Psoas muscle (tissue), 8 donors: ENCODE measurements around the gene PHOX2A. TPM values are rescaled to one million over a fixed set of nuclear protein-coding genes. Genes with fewer than 3 reads are reported as not detected.

Source experiments
- ATAC-seq, 4 donors: fragments of 200-7000 bp; cut with Tn5 transposase; one replicate each; pipeline ENCODE4 v1.9.1; 2020; ENCODE audit warnings: moderate library complexity in 3 of 4, mild to moderate bottlenecking in 2 of 4
- DNase-seq, 2 donors: peaks; one replicate each; pipeline ENCODE4 v3.0.0-alpha.2; 2020
- H3K27ac ChIP-seq: fragments of 200-600 bp; one replicate; pipeline ENCODE4 v1.8.0; 2022
- H3K27me3 ChIP-seq, 3 donors: fragments of 200-600 bp in 1 of 3; one replicate each; pipeline versions ENCODE4 v1.6.1 to v1.8.0; 2013 to 2022; ENCODE audit warnings: low read length in 2 of 3, mild to moderate bottlenecking in 2 of 3, moderate library complexity in 1 of 3; ENCODE audit not compliant: insufficient read depth in 3 of 3
- H3K36me3 ChIP-seq, 2 donors: fragments of 200-600 bp in 1 of 2; one replicate each; pipeline versions ENCODE4 v1.6.1 to v1.8.0; 2013 to 2022; ENCODE audit warnings: low read depth in 1 of 2, mild to moderate bottlenecking in 1 of 2, moderate library complexity in 1 of 2; ENCODE audit not compliant: insufficient read depth in 1 of 2
- H3K4me1 ChIP-seq: fragments of 200-600 bp; one replicate; pipeline ENCODE4 v1.8.0; 2022
- H3K4me3 ChIP-seq: fragments of 200-600 bp; one replicate; pipeline ENCODE4 v1.8.0; 2022; ENCODE audit warnings: mild to moderate bottlenecking
- H3K9me3 ChIP-seq: fragments of 200-600 bp; one replicate; pipeline ENCODE4 v1.8.0; 2022
- WGBS, 3 donors: extraction: QIAGEN DNeasy Blood & Tissue Kit; methylation state at CpG; one replicate each; pipeline versions ENCODE4 v1.1.6 to v1.1.7; 2013; 5-methylcytosine and 5-hydroxymethylcytosine counted together
- intact Hi-C, 2 donors: fragments of 100-400 bp; cut with DNase I; formaldehyde crosslinking; loops; one replicate each; pipeline versions ENCODE4 v1.11.0 to v1.14.2; 2022
- polyA plus RNA-seq, 3 donors: library from polyadenylated mRNA; stranded (reverse); fragments of 200-250 nt; gene quantifications; one replicate each; pipeline ENCODE4 v1.2.3, GENCODE V29; 2013
- total RNA-seq, 4 donors: library from RNA; stranded (reverse); fragmentation: NEBNext Ultra II Directional in 2 of 4; extraction: Animal tissue kit (Norgen Biotek cat#: 25700) in 2 of 4; gene quantifications; one replicate each; pipeline versions ENCODE4 v1.2.1 to v1.2.4, GENCODE V29; 2021 to 2023
- TF ChIP-seq, protein P1 (sequence below): fragments of 200-600 bp; IDR thresholded peaks from one replicate; pipeline ENCODE4 v1.8.0; 2022; ENCODE audit warnings: antibody characterized with exemption
- donor health status: healthy with polysubstance abuse.
- donor health status: DM: no; HTN: no; CAD: no; lungs with moderate emphysema.
- donor health status: Bipolar disorder and iron deficiency.
- donor health status: healthy.
- donor health status: DM: yes; HTN: yes; CAD: no.
- donor health status: DM: no; HTN: no; CAD: no.
- donor health status: DM: no; HTN: no; CAD: no.
- donor health status: DM: yes; HTN: yes; CAD: no.

Gene PHOX2A
- total and polyA plus RNA-seq, 7 donors: 0.07 TPM; not detected in 6

DNA sequence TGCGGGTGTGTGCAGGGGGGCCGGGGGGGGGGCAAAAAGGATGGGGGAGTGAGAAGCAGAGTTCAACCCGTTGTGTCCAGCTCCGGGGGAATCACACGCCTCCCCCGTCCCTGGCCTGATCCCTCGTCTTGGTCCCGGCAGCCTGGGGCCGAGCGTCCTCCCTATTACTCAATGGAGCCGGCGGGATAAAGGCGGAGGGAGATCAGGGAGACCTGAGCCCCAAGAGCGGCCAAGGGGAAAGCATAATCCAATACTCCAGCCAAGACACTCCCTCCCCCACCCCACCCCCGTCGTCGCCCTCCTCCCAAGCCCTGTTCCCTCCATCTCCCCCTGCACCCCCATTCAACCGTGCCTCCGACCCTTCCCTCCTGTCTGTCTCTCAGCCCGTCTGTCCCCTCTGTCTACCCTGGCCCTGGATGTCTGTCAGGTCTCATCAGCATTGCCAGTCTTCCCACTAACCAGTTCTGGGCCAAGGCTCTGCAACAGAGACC lies 2.6 kb downstream of the PHOX2A start:
- ATAC-seq (no peak), DNase-seq (no peak)
- TF ChIP-seq, protein P1, sequence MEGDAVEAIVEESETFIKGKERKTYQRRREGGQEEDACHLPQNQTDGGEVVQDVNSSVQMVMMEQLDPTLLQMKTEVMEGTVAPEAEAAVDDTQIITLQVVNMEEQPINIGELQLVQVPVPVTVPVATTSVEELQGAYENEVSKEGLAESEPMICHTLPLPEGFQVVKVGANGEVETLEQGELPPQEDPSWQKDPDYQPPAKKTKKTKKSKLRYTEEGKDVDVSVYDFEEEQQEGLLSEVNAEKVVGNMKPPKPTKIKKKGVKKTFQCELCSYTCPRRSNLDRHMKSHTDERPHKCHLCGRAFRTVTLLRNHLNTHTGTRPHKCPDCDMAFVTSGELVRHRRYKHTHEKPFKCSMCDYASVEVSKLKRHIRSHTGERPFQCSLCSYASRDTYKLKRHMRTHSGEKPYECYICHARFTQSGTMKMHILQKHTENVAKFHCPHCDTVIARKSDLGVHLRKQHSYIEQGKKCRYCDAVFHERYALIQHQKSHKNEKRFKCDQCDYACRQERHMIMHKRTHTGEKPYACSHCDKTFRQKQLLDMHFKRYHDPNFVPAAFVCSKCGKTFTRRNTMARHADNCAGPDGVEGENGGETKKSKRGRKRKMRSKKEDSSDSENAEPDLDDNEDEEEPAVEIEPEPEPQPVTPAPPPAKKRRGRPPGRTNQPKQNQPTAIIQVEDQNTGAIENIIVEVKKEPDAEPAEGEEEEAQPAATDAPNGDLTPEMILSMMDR: no peak
- Histone ChIP-seq H3K36me3 (peaks cover 0 to 22% of the 10 kb centered on the region in 2 donors), H3K4me3 (no peak overlapping the region), H3K27me3 (peaks cover 0 to 49% (median 16%) of the 10 kb centered on the region in 3 donors), H3K4me1 (peaks cover 7% of the 10 kb centered on the region), H3K27ac (no peak overlapping the region), H3K9me3 (no peaks in the 10 kb centered on the region)
- intact Hi-C loops: no loop called here
- 27 to 49% (median 47%) methylated on average over 10 to 20 of the region's 20 CpGs for WGBS, 3 donors

DNA sequence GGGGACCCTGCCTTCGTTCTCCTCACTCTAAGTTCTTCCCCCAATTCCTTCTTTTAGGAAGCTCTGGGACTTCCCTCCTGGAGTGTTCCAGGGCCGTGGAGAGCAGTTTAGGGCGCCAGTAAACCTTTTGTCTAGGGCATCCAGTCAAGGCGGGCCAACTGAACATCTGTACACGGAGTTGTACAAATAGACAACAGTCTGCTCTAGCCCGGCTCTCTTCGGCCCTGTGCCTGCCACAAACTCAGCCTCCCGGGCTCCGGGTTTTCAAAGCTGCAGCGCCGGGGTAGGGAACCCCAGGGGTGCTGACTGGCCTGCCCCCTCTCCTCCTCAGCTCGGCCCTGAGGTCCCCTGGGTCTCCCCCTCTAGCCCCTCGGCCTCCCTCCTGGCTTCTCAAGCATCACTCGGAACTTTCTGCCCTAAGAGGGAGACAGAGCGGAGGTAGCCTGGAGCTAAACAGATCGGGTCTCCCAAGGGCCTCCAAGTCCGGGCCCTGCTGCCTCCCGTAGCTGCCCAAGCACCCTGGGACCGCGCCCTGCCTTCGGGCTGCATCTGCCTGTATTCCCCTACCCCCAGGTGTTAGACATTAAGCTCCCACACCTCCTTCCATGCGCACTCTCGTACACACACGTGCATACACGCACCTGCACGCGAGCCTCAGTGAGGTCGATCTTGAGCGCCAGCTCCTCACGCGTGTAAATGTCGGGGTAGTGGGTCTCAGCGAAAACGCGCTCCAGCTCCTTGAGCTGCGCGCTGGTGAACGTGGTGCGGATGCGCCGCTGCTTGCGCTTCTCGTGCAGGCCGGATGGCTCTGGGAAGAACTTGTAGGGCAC lies 3.3 kb downstream of the PHOX2A start:
- Histone ChIP-seq H3K9me3 (no peaks in the 10 kb centered on the region), H3K27ac (no peak overlapping the region), H3K4me1 (peaks cover 10% of the 10 kb centered on the region), H3K36me3 (peaks cover 0 to 29% of the 10 kb centered on the region in 2 donors), H3K27me3 (peaks cover 0 to 42% (median 16%) of the 10 kb centered on the region in 3 donors), H3K4me3 (peak overlapping the region; percentile 60)
- intact Hi-C loops: no loop called here
- DNase-seq (no peak), ATAC-seq (peak in 3 of 4 donors; percentile 5 to 7 (median 5))
- WGBS, 3 donors: 26 to 31% (median 27%) methylated on average over 43 to 44 of the region's 44 CpGs
- TF ChIP-seq, protein P1: no peak

DNA sequence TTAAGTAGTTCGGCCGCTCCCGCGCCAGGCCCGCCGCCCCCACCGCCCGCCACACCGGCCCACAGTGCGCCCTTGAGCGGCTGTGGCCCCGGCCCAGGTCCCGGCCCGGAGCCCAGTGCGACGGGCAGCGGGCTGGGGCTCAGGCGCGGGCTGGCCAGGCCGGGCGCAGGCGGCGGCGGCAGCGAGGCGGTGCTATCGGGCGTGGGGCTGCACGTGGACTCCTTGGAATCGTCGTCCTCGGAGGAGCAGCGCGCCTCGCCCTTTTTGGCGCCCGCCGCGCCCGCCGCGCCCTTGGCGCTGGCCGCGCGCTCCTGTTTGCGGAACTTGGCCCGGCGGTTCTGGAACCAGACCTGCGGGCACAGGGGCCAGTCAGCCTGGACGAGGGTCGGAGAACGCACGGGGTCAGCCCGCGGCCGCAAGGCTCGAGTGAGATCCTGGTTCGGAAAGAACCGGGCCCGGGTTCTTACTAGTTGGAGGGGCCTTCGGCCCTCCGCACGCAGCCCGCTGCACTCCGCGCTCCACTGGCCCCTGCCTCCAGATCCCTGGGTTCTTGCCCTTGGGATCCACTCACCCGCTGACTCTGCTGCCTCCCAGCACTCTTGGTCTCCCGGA lies 4.0 kb downstream of the PHOX2A start:
- WGBS, 3 donors: 1 to 3% (median 2%) methylated on average over 47 to 69 of the region's 69 CpGs
- DNase-seq (peak; percentile 67 to 86), ATAC-seq (peak; percentile 57 to 74 (median 71))
- Histone ChIP-seq H3K36me3 (peaks cover 0 to 36% of the 10 kb centered on the region in 2 donors), H3K27ac (peak overlapping the region; percentile 53), H3K4me3 (peak overlapping the region; percentile 60), H3K27me3 (peaks cover 0 to 35% (median 16%) of the 10 kb centered on the region in 3 donors), H3K9me3 (no peaks in the 10 kb centered on the region), H3K4me1 (peaks cover 10% of the 10 kb centered on the region)
- intact Hi-C loops: loop anchor here (1.0 to 10.0 kb wide), 5 partner anchors 15 to 225 kb away; partner anchors contain the start of genes ANAPC15 (in 1 of the 2) and CLPB (in 1 of the 2)
- TF ChIP-seq, protein P1: peak; percentile 14

DNA sequence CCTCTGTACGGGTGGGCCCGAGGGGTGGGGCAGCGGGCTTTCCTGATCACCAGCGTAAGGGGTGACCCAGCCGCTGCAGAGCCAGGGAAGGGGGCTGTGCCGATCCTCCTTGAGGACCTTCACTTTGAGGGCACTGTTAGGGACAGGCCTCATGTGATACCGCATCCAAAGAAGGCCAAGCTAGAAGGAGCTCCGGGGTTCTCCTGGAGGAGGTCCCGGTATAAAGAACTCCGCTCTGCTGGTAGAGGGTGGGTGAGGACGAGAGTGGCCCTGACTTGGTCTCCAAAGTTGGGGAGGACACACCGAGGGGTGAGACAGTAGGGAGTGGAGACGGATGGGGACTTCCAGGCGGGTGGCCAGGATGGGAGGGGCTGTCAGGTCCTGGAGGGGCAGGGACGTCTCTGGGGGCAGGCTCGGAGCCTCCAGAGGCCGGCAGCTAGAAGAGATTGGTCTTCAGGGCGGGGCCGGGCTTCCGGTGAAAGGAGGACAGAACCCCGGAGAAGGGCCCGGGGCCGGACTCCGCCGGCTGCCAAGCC lies 4.6 kb downstream of the PHOX2A start:
- H3K4me1 ChIP-seq: peaks cover 10% of the 10 kb centered on the region
- ATAC-seq: peak; percentile 10 to 66 (median 53)
- intact Hi-C loops: loop anchor here (1.0 to 10.0 kb wide), 5 partner anchors 14 to 225 kb away; partner anchors contain the start of genes ANAPC15 (in 1 of the 2) and CLPB (in 1 of the 2)
- peak overlapping the region; percentile 53 for H3K27ac ChIP-seq
- peaks cover 0 to 42% of the 10 kb centered on the region in 2 donors for H3K36me3 ChIP-seq
- H3K4me3 ChIP-seq: peak overlapping the region; percentile 60
- DNase-seq: peak; percentile 73 to 86
- 13 to 23% (median 14%) methylated on average over 14 to 25 of the region's 25 CpGs for WGBS, 3 donors
- TF ChIP-seq, protein P1: no peak
- no peaks in the 10 kb centered on the region for H3K9me3 ChIP-seq
- H3K27me3 ChIP-seq: peaks cover 0 to 29% (median 14%) of the 10 kb centered on the region in 3 donors
